ENCODE results near the gene C17orf114.

Gene C17orf114

DNA sequence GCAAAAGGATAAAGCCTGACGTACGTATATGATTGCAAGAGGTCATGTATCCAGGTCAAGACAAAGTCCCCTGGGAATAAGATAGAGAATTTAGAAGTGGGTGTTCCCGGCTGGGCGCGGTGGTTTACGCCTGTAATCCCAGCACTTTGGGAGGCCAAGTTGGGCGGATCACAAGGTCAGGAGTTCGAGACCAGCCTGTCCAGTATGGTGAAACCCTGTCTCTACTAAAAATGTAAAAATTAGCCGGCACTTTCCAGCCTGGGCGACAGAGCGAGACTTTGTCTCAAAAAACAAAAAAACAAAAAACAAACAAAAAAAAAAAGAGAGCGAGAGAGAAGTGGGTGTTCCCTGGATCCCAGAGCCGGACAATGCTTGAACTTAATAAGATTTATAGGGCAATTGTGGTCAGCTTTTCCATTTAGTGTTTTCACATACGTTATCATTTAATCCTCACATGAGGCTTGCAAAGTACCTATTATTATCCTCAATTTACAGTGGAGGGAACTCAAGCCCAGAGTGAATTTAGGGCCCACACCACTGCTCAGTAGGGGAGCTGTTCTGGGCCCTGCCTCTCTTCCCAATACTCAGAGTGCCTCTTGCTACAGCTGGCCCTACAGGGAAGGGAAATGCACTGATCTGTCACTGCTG lies 13.8 kb downstream of the C17orf114 start:
- DNase-seq (ENCODE audit: low read depth): no peak

DNA sequence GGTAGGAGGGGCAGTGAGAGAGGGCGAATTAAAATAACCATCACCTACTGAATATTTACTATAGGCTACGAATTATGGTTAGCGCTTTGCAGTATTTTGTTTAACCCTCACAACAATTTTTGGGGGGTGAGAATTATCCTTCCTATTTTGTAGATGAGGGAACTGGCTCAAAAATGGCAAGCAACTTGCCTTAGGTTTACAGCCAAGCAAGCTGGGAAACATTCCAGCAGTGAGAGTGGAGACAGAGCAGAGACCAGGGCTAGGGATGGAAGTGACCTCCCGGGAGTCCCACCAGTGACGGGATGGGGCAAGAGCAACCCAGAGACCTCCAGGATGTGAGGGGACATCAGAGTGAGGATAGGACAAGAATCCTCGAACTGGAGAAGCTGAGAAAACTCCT lies 15.6 kb downstream of the C17orf114 start:
- DNase-seq (ENCODE audit: low read depth): no peak

DNA sequence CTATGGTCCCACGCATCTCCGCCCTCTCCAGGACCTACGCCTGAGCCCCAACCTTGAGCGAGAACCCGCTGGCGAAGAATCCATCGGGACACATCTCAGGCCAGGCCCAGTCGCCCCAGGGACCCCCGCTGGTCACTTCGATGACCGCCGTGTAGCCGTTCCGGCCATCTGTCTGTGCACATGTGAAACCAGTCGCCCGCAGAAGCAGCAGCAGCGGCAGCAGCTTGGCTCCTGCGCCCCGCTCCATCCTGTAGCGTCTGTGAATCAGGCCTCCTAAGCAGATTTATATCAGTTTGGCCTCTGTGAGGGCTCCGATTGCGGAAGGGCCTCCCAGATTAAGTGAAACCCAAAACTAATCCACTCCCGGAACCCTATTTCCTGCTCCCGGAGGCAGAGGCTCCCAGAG lies 16.0 kb downstream of the C17orf114 start, which contains the start of gene VMO1:
Gene VMO1 (minus strand): TSS at position 259 of the 406 bp plus-strand sequence. CDS start 12 bp downstream, at position 247.
- no peak for DNase-seq (ENCODE audit: low read depth)

DNA sequence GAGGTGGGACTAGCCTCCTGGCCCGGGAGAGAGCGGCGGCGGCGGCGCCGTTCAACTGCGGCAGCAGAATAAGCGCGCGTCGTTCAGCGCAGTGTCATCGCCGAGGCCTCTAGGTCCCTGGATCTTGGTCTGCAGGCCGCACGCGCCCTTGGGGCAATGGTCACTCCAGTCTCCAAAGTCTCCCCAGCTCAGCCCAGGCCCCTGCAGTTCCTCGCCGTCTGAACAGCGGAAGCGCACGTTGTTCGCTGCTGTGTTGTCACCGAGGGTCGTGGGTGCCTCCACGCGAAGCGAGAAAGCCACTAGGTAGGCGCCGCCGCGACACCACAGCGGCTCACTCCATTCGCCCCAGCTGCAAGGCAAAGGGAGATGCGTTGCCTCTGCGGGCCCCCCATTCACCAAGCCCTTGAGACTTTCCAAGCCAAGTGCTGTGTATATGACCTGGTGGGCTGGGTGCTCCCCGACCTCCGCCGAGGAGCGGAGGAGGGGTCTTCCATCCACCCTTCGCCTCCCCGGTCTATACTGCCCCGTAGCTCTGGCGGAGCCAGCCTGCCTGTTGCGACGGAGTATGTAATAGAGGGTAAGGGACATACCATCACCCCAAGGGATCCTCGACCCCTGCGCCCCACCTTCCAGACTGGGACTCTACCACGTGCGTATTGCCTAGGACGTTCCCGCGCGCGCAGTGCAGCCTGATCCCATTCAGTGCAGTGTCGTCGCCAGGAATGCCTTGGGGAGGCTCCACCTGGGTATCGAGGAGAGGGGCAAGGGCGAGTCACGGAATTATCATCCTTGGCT lies 16.6 kb downstream of the C17orf114 start:
- no peak for DNase-seq (ENCODE audit: low read depth)

DNA sequence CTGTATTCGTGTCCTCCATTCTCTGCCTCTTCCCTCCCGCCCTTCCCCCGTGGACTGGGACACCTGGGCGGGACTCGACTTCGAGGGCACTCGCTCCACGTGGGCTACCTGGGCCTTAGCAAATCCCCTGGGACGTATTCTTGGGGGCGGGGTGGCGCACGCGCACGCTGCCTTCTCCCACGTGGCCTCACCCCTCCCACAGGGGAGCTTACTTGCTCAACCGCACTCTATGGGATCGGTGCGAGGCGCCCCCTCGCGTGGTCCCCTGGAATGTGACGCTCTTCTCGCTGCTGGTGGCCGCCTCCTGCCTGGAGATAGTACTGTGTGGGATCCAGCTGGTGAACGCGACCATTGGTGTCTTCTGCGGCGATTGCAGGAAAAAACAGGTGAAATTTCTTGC lies 19.5 kb downstream of the C17orf114 start:
- DNase-seq (ENCODE audit: low read depth): no peak

DNA sequence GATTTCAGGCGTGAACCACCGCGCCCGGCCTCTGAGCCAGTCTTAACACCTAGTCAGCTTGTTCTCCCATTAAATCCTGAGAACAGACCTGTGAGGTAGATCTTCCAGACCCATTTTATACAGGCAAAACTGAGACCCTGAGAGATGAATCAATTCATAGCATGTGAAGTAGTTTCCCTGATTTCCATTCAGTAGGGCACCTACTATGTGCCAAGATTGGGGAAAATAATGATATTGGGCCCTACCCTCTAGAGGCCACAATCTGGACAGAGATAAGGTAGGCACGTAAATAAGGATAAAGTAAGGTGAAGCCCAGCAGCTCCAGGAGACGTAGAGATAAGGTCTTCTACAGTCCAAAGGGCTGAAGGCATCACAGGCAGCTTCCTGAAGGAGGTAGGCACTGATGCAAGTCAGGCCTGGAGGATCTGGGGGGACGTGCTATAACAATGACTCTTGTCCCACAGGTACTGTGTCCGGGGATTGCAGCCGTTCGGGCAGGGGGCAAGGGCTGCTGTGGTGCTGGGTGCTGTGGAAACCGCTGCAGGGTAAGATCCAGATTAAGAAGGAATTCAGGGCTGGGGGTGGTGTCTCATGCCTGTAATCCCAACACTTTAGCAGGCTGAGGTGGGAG lies 21.7 kb downstream of the C17orf114 start:
- no peak for DNase-seq (ENCODE audit: low read depth)

DNA sequence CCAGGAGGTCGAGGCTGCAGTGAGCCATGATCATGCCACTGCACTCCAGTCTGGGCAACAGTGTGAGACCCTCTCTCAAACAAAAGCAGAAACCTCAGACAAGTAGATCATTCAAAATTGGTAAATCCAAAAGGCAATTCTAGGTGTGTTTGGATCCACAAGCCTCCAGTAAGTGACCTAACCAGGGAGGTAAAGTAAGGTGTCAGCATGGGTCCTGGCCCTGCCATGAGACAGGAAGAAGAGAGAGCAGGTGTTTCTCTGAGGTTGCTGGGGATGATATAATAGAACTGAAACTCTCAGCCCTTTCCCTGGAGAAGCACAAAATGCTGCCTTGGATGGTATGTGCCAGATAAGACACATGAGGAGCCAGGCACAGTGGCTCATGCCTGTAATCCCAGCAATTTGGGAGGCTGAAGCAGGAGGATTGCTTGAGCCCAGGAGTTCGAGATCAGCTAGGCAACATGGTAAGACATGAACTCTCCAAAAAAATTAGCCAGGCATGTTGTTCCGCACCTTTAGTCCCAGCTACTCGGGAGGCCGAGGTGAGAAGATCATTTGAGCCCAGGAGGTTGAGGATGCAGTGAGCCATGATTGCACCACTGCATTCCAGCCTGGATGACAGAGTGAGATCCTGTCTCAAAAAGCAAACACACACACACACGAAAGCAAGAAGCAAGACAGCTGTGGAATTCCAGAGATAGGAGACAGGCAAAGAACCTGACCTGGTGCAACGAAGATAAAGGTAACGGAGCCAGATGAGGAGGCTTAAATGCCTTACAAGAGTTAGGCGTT lies 24.0 kb downstream of the C17orf114 start:
- DNase-seq (ENCODE audit: low read depth): no peak

DNA sequence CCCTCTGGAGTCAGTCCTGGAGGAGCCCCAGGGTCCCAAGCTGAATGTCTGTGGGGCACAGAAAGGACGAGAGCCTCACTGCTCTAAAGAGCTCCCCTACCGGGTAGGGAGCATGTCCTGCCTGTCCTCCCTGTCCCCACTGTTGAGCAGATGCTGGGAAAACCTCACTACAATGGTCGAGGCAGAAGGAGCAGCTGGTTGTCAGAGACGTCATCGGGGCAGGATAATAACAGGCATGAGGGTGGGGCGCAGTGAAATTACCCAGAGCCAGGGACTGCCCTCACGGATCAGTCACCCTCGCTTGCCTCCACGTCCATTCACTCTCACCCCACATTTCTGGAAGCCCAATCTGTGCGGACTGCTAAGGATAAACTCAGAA lies 29.9 kb downstream of the C17orf114 start:
- no peak for DNase-seq (ENCODE audit: low read depth)

DNA sequence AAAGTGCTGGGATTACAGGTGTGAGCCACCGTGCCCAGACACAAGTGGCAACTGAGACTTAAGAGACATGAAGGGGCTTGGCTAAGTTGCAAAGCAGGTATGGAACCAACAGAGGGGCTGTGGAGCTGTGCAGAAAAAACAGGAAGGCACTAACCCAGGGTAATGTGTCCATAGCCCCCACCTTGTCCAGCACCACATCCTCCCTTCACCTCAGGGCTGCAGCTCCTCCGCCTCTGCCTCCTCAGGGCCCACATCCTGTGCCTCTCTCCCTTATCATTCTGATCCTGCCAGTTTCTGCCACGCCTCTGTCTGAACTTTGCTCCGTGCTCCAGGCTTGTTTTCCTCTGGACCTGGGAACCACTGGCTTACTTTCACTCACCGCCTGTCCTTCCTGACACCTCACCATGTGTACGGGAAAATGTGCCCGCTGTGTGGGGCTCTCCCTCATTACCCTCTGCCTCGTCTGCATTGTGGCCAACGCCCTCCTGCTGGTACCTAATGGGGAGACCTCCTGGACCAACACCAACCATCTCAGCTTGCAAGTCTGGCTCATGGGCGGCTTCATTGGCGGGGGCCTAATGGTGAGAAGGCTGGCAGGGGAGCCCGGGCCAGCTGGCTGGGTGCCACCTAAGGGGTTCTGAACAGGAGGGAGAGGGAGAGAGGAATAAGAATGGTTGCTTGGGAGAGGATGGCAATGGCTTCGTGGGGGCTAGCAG lies 30.5 kb downstream of the C17orf114 start, which contains the start of gene TM4SF5:
Gene TM4SF5 (plus strand): TSS at position 368 of the 716 bp plus-strand sequence. CDS start 37 bp downstream, at position 405.
- no peak for DNase-seq (ENCODE audit: low read depth)

DNA sequence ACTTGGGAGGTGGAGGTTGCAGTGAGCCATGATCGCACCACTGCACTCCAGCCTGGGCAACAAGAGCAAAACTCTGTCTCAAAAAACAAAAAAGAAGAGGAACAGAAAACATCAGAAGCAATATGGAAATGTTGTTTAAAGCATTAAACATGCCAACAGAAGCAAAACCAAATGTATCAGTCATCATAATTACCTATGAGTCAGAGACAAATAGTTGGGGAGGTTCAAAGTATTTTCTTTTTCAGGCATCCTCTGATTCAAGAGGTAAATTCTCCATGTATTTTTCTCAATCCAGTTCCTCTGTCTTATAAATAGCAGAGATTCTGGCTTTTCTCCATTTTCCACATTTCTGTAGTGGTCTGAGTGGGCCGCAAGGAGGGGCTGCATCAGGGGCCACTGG lies 32.5 kb downstream of the C17orf114 start:
- no peak for DNase-seq (ENCODE audit: low read depth)

DNA sequence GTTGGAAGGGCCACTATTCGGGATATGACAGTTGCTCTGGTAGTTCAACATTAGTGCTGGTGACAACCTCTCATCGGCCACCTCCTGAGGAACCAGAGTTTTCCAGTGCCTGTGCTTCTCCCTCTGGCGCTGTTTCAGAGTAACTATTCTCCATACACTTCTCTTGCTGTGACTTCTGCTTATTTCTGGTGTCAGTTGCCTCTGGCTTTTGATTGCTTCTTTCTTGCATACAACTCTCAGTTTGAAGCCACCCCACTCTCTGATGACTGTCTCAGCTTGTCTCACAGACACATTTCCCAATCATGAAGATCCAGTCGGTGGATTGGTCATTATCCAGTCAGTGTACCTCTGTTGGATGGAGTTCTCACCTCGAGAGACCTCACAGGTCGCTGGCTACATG lies 33.8 kb downstream of the C17orf114 start:
- DNase-seq (ENCODE audit: low read depth): no peak

DNA sequence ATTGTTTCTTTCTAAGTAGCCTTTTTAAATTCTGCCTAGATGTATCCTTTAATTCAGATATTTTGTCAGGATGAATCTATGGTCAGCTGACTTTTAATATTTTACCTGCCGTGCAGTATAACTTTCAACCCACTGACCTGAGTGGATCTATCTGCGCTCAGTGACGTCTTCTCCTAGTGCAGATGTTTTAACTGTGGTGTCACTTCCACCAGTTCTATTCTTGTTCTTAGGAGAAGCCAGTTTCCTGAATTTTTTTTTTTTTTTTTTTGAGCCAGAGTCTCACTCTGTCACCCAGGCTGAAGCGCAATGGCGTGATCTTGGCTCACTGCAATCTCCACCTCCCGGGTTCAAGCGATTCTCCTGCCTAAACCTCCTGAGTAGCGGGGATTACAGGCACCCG lies 35.4 kb downstream of the C17orf114 start:
- DNase-seq (ENCODE audit: low read depth): no peak

DNA sequence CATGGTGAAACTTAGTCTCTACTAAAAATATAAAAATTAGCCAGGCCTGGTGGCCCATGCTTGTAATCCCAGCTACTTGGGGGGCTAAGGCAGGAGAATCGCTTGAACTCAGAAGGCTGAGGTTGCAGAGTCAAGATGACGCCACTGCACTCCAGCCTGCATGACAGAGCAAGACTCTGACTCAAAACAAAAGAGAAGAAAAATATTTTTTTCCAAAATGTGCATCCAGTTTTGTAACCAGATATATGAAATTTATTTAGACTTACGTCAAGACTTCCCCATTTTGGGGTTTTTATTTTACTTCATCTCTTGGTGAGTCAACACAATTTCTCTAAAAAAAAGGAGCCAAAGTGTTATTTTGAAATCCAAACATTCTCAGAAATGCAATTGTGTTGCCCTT lies 35.9 kb downstream of the C17orf114 start:
- DNase-seq (ENCODE audit: low read depth): no peak

DNA sequence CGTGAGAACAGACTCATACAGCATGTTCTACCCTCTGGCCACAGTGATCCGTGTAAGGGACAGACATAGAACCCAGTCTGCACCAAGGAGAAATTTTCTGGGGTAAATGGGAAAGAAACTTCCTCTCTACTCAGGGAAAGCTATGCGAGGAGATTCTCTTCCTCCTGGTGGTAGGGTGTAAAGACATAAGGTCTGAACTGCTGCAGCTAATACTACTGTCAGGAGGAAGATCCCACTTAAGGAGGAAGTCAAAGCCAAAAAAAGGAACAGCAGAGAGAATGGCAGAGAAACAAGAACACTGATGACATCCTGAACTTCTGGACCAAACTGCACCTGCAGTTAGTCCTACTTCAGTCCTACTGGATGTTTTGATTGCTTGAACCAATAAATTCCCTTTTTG lies 37.5 kb downstream of the C17orf114 start:
- no peak for DNase-seq (ENCODE audit: low read depth)

DNA sequence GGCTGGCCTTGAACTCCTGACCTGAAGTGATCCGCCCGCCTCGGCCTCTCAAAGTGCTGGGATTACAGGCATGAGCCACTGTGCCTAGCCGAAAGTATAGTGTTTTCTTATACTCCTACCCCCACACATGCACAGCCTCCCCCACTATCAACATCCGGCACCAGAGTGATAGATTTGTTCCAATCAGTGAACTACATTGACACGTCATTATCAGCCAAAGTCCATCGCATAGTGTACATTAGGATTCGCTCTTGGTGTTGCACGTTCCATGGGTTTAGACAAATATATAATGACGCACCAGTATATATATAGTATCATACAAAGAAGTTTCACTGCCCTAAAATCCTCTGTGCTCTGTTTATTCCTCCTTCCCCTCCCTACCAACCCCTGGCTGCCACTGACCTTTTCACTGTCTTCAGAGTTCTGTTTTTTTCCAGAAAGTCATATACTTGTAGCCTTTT lies 42.3 kb downstream of the C17orf114 start:
- no peak for DNase-seq (ENCODE audit: low read depth)

DNA sequence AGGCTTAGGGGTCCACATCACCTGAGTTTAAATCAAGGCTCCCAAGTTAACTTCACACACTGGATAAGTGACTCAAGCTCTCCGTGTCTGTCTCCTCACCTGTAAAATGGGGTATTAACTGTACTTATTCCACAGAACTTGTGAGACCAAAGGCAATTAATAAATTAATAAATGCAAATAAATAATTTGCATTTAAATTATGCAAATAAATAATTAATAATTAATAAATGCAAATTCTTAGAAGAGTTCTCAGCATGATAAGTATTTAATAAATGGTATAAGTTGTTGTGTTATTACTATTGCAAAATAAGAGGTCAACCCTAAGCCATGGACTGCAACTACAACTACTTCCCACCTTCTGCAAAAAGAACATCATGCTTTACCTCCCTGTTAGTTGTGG lies 48.7 kb downstream of the C17orf114 start:
- no peak for DNase-seq (ENCODE audit: low read depth)

DNA sequence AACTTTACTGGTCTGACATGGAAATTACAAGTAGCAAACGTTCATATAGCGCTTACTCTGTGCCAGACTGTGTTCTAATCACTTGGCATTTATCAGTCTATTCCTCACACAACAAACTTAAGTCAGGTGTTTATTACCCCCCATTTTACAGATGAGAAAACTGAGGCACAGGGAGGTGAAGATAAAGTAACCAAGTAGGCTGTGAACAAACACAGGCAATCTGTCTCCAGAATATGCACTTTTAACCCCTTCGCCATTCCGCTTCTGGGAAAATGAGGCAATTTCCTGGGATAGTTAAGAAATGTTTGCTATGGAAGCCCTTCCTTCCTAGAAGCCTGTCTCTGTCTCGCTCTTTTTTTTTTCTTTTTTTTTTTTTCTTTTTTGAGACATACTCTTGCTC lies 50.2 kb downstream of the C17orf114 start:
- no peak for DNase-seq (ENCODE audit: low read depth)
